NB4 (cell line): ENCODE measurements around the gene FRY.

Experiments
- MYC ChIP-seq: IDR thresholded peaks from 2 replicates; pipeline ENCODE4 v1.6.1; 2011; ENCODE audit warnings: low read depth, low read length
- POLR2A ChIP-seq: IDR thresholded peaks from 2 replicates; pipeline ENCODE4 v1.6.1; 2011; ENCODE audit warnings: mild to moderate bottlenecking; ENCODE audit not compliant: insufficient read length; ENCODE audit errors: extremely low read depth
- TF ChIP-seq, protein P1 (sequence below): IDR thresholded peaks from one replicate; pipeline ENCODE4 v1.5.1; 2012; ENCODE audit warnings: low read depth, low read length
- TF ChIP-seq, protein P2 (sequence below): IDR thresholded peaks from 2 replicates; pipeline ENCODE4 v1.6.1; 2011; ENCODE audit warnings: low read depth, low read length

DNA sequence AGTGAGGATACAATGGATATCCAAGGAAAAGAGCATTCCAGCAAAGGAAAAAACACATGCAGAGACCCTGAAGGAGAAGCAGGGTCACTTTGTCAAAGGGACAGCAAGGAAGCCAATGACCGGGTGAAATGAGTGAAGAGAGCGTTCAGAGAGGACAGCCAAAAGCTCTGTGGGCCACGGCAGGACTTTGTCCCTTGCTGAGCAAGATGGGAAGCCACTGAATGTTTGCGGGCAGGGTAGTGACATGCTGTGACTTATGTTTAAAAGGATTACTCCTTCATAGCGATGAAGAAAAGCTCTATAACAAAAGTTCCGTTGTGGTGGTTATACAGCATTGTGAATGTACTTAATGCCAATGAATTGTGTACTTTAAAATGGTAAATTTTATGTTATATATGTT lies 267.1 kb downstream of the FRY start:
- TF ChIP-seq, protein P1, sequence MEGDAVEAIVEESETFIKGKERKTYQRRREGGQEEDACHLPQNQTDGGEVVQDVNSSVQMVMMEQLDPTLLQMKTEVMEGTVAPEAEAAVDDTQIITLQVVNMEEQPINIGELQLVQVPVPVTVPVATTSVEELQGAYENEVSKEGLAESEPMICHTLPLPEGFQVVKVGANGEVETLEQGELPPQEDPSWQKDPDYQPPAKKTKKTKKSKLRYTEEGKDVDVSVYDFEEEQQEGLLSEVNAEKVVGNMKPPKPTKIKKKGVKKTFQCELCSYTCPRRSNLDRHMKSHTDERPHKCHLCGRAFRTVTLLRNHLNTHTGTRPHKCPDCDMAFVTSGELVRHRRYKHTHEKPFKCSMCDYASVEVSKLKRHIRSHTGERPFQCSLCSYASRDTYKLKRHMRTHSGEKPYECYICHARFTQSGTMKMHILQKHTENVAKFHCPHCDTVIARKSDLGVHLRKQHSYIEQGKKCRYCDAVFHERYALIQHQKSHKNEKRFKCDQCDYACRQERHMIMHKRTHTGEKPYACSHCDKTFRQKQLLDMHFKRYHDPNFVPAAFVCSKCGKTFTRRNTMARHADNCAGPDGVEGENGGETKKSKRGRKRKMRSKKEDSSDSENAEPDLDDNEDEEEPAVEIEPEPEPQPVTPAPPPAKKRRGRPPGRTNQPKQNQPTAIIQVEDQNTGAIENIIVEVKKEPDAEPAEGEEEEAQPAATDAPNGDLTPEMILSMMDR = no peak
- TF ChIP-seq POLR2A (no peak), MYC (no peak)
- TF ChIP-seq, protein P2, sequence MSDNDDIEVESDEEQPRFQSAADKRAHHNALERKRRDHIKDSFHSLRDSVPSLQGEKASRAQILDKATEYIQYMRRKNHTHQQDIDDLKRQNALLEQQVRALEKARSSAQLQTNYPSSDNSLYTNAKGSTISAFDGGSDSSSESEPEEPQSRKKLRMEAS = no peak
